GM19455 (cell line): Measurements from ENCODE around the gene CCNJL.
"Not testable (repeated sequence)": the region's sequence is repeated elsewhere in the genome, so short reads cannot be mapped to it uniquely, and the experiment has no call there.

Experiments
- ATAC-seq: cut with Tn5 transposase; IDR thresholded peaks from one replicate; pipeline ENCODE4 v1.9.1; 2021; ENCODE audit not compliant: unreplicated experiment

Gene CCNJL

GRCh38 chr5:160312134-160312959, at the start of gene CCNJL:
Gene CCNJL, minus strand, starts transcription at chr5:160312564. Its CDS starts 641 bp downstream, at chr5:160311923.
- ATAC-seq, result no peak

GRCh38 chr5:160361624-160362228, 49.4 kb upstream of the CCNJL start:
- ATAC-seq, result no peak

- no peak for ATAC-seq
Observed at GRCh38 chr5:160360310-160360709, 47.9 kb upstream of the CCNJL start.

GRCh38 chr5:160359816-160360215, 47.5 kb upstream of the CCNJL start:
- no peak for ATAC-seq

- ATAC-seq, result no peak
Observed at GRCh38 chr5:160359242-160359641, 46.9 kb upstream of the CCNJL start.

- ATAC-seq, result no peak
Observed at GRCh38 chr5:160357861-160358411, 45.6 kb upstream of the CCNJL start.

- ATAC-seq, result no peak
Observed at GRCh38 chr5:160357394-160357793, 45.0 kb upstream of the CCNJL start.

GRCh38 chr5:160356550-160357347, 44.4 kb upstream of the CCNJL start:
- no peak for ATAC-seq

GRCh38 chr5:160354666-160355065, 42.3 kb upstream of the CCNJL start:
- ATAC-seq, result no peak

GRCh38 chr5:160353379-160353778, 41.0 kb upstream of the CCNJL start:
- no peak for ATAC-seq

GRCh38 chr5:160352308-160352707, 39.9 kb upstream of the CCNJL start:
- ATAC-seq, result no peak

- no peak for ATAC-seq
Observed at GRCh38 chr5:160349935-160350303, 37.6 kb upstream of the CCNJL start.

GRCh38 chr5:160349249-160349934, 37.0 kb upstream of the CCNJL start:
- ATAC-seq, result no peak

GRCh38 chr5:160348080-160348479, 35.7 kb upstream of the CCNJL start:
- no peak for ATAC-seq

GRCh38 chr5:160347448-160347847, 35.1 kb upstream of the CCNJL start:
- ATAC-seq, result no peak

GRCh38 chr5:160342413-160342941, 30.1 kb upstream of the CCNJL start:
- no peak for ATAC-seq

- no peak for ATAC-seq
Observed at GRCh38 chr5:160341309-160341870, 29.0 kb upstream of the CCNJL start.

GRCh38 chr5:160340513-160340912, 28.1 kb upstream of the CCNJL start:
- not testable (repeated sequence) for ATAC-seq

GRCh38 chr5:160339406-160340130, 27.2 kb upstream of the CCNJL start:
- ATAC-seq, result no peak

- not testable (repeated sequence) for ATAC-seq
Observed at GRCh38 chr5:160334716-160335115, 22.4 kb upstream of the CCNJL start.
